Sigmoid colon (tissue), 7 donors: ENCODE measurements around the gene MGMT. TPM values are rescaled to one million over a fixed set of nuclear protein-coding genes. Genes with fewer than 3 reads are reported as not detected.

Source experiments
- DNase-seq: peaks from one replicate; pipeline ENCODE4 v3.0.0-alpha.2; 2019
- H3K27ac ChIP-seq, 4 donors: fragments of 200-600 bp; sonication (generic); one replicate each; pipeline ENCODE4 v1.5.1; 2016 to 2019; ENCODE audit warnings: mild to moderate bottlenecking in 1 of 4
- H3K27me3 ChIP-seq, 3 donors: fragments of 200-600 bp; sonication (generic); one replicate each; pipeline ENCODE4 v1.5.1; 2019; ENCODE audit warnings: mild to moderate bottlenecking in 1 of 3
- H3K36me3 ChIP-seq, 4 donors: fragments of 200-600 bp; sonication (generic); one replicate each; pipeline ENCODE4 v1.5.1; 2016 to 2019
- H3K4me1 ChIP-seq, 4 donors: fragments of 200-600 bp; sonication (generic); one replicate each; pipeline ENCODE4 v1.5.1; 2017 to 2019
- H3K4me3 ChIP-seq, 4 donors: fragments of 200-600 bp; sonication (generic); one replicate each; pipeline ENCODE4 v1.5.1; 2017 to 2019; ENCODE audit warnings: mild to moderate bottlenecking in 2 of 4, moderate library complexity in 1 of 4
- H3K9me3 ChIP-seq, 4 donors: fragments of 200-600 bp in 3 of 4; sonication (generic) in 3 of 4; one replicate each; pipeline versions ENCODE4 v1.5.1 to v1.6.1; 2013 to 2019
- CTCF ChIP-seq, 4 experiments: fragments of 450-650 bp in 3 of 4; fragments of 200-600 bp in 1 of 4; IDR thresholded peaks; one replicate each; pipeline ENCODE4 v1.5.1; 2016 to 2019; ENCODE audit warnings: antibody characterized with exemption in 4 of 4, mild to moderate bottlenecking in 3 of 4, moderate library complexity in 2 of 4
- EP300 ChIP-seq, 4 donors: sonication (generic); formaldehyde crosslinking; IDR thresholded peaks; one replicate each; pipeline ENCODE4 v1.6.1; 2017; ENCODE audit warnings: antibody characterized with exemption in 4 of 4
- POLR2A ChIP-seq, 2 donors: fragments of 450-650 bp; IDR thresholded peaks; one replicate each; pipeline ENCODE4 v1.6.1; 2016; ENCODE audit warnings: antibody characterized with exemption in 2 of 2, mild to moderate bottlenecking in 2 of 2, moderate library complexity in 2 of 2
- POLR2AphosphoS5 ChIP-seq, 4 donors: sonication (generic); formaldehyde crosslinking; IDR thresholded peaks; one replicate each; pipeline ENCODE4 v1.6.1; 2017; ENCODE audit warnings: antibody characterized with exemption in 4 of 4
- WGBS, 2 donors: extraction: QIAGEN DNeasy Blood & Tissue Kit; methylation state at CpG; one replicate each; pipeline ENCODE4 v1.1.7; 2013; 5-methylcytosine and 5-hydroxymethylcytosine counted together
- intact Hi-C: fragments of 100-400 bp; cut with DNase I; formaldehyde crosslinking; loops from one replicate; pipeline ENCODE4 v1.15.1; 2023
- polyA plus RNA-seq, 3 donors: library from polyadenylated mRNA; stranded (reverse); fragments of 200-250 nt; gene quantifications; one replicate each; pipeline ENCODE4 v1.2.3, GENCODE V29; 2013
- total RNA-seq, 4 donors: library from RNA; depleted of rRNA; stranded (reverse); fragments of >200 nt; gene quantifications; one replicate each; pipeline ENCODE4 v1.1.0, GENCODE V29; 2016
- donor health status: healthy with polysubstance abuse.
- donor health status: Bipolar disorder and iron deficiency.
- donor health status: healthy.

The MGMT gene
- total and polyA plus RNA-seq, 7 donors = 7.2 to 40.3 (median 24.3) TPM

- no peak for DNase-seq
- 96 to 97% methylated on average over 9 of the region's 9 CpGs for WGBS, 2 donors
- no peaks in the 10 kb centered on the region for H3K36me3 ChIP-seq
These were observed 122.5 kb downstream of the MGMT start for GRCh38 chr10:129589546-129589945.

GRCh38 chr10:129593953-129594352 lies 126.9 kb downstream of the MGMT start:
- H3K4me1 ChIP-seq = no peaks in the 10 kb centered on the region
- DNase-seq = no peak
- H3K4me3 ChIP-seq = no peak overlapping the region
- WGBS, 2 donors = 91 to 92% methylated on average over 3 of the region's 3 CpGs
- intact Hi-C loops = no loop called here
- H3K27me3 ChIP-seq = no peaks in the 10 kb centered on the region
- no peaks in the 10 kb centered on the region for H3K9me3 ChIP-seq
- no peak overlapping the region for H3K27ac ChIP-seq
- H3K36me3 ChIP-seq = no peaks in the 10 kb centered on the region
- TF ChIP-seq POLR2AphosphoS5 (IDR thresholded peaks at IDR 0.05) (no peak), EP300 (IDR thresholded peaks at IDR 0.05) (no peak), POLR2A (IDR thresholded peaks at IDR 0.05) (no peak), CTCF (IDR thresholded peaks at IDR 0.05) (no peak)

More at GRCh38 chr10:129589546-129589945, 122.5 kb downstream of the MGMT start:
- TF ChIP-seq CTCF (IDR thresholded peaks at IDR 0.05) (no peak), EP300 (IDR thresholded peaks at IDR 0.05) (no peak), POLR2A (IDR thresholded peaks at IDR 0.05) (no peak), POLR2AphosphoS5 (IDR thresholded peaks at IDR 0.05) (no peak)
- no peak overlapping the region for H3K4me3 ChIP-seq
- no peak overlapping the region for H3K27ac ChIP-seq
- peaks cover 4 to 21% (median 11%) of the 10 kb centered on the region in 4 donors for H3K9me3 ChIP-seq
- no peaks in the 10 kb centered on the region for H3K4me1 ChIP-seq
- H3K27me3 ChIP-seq = no peaks in the 10 kb centered on the region
- intact Hi-C loops = no loop called here

- intact Hi-C loops = no loop called here
- Histone ChIP-seq H3K36me3 (no peaks in the 10 kb centered on the region), H3K27ac (no peak overlapping the region), H3K4me3 (no peak overlapping the region), H3K9me3 (no peaks in the 10 kb centered on the region), H3K27me3 (no peaks in the 10 kb centered on the region), H3K4me1 (no peaks in the 10 kb centered on the region)
- peak; percentile 54 for DNase-seq
- 98% methylated on average over 15 of the region's 15 CpGs for WGBS, 2 donors
- no peak for TF ChIP-seq POLR2AphosphoS5 (IDR thresholded peaks at IDR 0.05)
- no peak for TF ChIP-seq POLR2A (IDR thresholded peaks at IDR 0.05)
These were observed 127.8 kb downstream of the MGMT start for GRCh38 chr10:129594811-129595210.

GRCh38 chr10:129598413-129598812 lies 131.4 kb downstream of the MGMT start:
- no peak overlapping the region for H3K27ac ChIP-seq
- TF ChIP-seq EP300 (IDR thresholded peaks at IDR 0.05) = no peak
- TF ChIP-seq POLR2AphosphoS5 (IDR thresholded peaks at IDR 0.05) = no peak
- no peak for TF ChIP-seq CTCF (IDR thresholded peaks at IDR 0.05)
- no peak for TF ChIP-seq POLR2A (IDR thresholded peaks at IDR 0.05)
- 96% methylated on average over 4 of the region's 4 CpGs for WGBS, 2 donors
- H3K4me1 ChIP-seq = no peaks in the 10 kb centered on the region
- H3K4me3 ChIP-seq = no peak overlapping the region
- H3K9me3 ChIP-seq = no peaks in the 10 kb centered on the region
- no peaks in the 10 kb centered on the region for H3K27me3 ChIP-seq
- H3K36me3 ChIP-seq = no peaks in the 10 kb centered on the region
- no peak for DNase-seq
- intact Hi-C loops = no loop called here

GRCh38 chr10:129599160-129599559 lies 132.1 kb downstream of the MGMT start:
- Histone ChIP-seq H3K36me3 (no peaks in the 10 kb centered on the region), H3K4me1 (no peaks in the 10 kb centered on the region), H3K27me3 (no peaks in the 10 kb centered on the region), H3K27ac (no peak overlapping the region), H3K9me3 (no peaks in the 10 kb centered on the region), H3K4me3 (no peak overlapping the region)
- TF ChIP-seq POLR2AphosphoS5 (IDR thresholded peaks at IDR 0.05) (no peak), POLR2A (IDR thresholded peaks at IDR 0.05) (no peak), CTCF (IDR thresholded peaks at IDR 0.05) (no peak), EP300 (IDR thresholded peaks at IDR 0.05) (no peak)
- no peak for DNase-seq
- WGBS, 2 donors = 96% methylated on average over 5 of the region's 5 CpGs
- intact Hi-C loops = no loop called here
